PC-3 (cell line): ENCODE measurements around the gene PXMP4.

ENCODE experiments used
- CTCF ChIP-seq: fragments of 300-600 bp; sonication (generic); conservative IDR thresholded peaks from 2 replicates; pipeline ENCODE4 v1.5.1; 2017; ENCODE audit warnings: antibody characterized with exemption, low read depth, mild to moderate bottlenecking, low read length
- EZH2 ChIP-seq: fragments of 300-600 bp; sonication (generic); IDR thresholded peaks from one replicate; pipeline ENCODE4 v1.6.1; 2017; ENCODE audit warnings: antibody characterized with exemption, mild to moderate bottlenecking, low read length; ENCODE audit not compliant: unreplicated experiment
- EZH2phosphoT487 ChIP-seq: fragments of 300-600 bp; sonication (generic); IDR thresholded peaks from 2 replicates; pipeline ENCODE4 v1.6.1; 2018; ENCODE audit warnings: mild to moderate bottlenecking, antibody characterized with exemption, low read length, borderline replicate concordance

- TF ChIP-seq CTCF (no peak), EZH2phosphoT487 (no peak), EZH2 (no peak)
Observed at GRCh38 chr20:33687370-33687915, 32.7 kb downstream of the PXMP4 start.
